Ascending aorta (tissue), 2 donors: Measurements from ENCODE around the gene SH3YL1. TPM values are rescaled to one million over a fixed set of nuclear protein-coding genes. Genes with fewer than 3 reads are reported as not detected.

ENCODE experiments used
- DNase-seq, 2 donors: peaks; one replicate each; pipeline ENCODE4 v3.0.0-alpha.2; 2019; ENCODE audit warnings: low spot score in 2 of 2
- H3K27ac ChIP-seq, 2 donors: fragments of 200-600 bp; sonication (generic); one replicate each; pipeline ENCODE4 v1.5.1; 2016 to 2017; ENCODE audit warnings: mild to moderate bottlenecking in 1 of 2
- H3K27me3 ChIP-seq: fragments of 200-600 bp; sonication (generic); one replicate; pipeline ENCODE4 v1.5.1; 2017
- H3K36me3 ChIP-seq, 2 donors: fragments of 200-600 bp; sonication (generic); one replicate each; pipeline ENCODE4 v1.5.1; 2016
- H3K4me1 ChIP-seq, 2 donors: fragments of 200-600 bp; sonication (generic); one replicate each; pipeline ENCODE4 v1.5.1; 2016 to 2017; ENCODE audit warnings: mild to moderate bottlenecking in 1 of 2
- H3K4me3 ChIP-seq, 2 donors: fragments of 200-600 bp; sonication (generic); one replicate each; pipeline ENCODE4 v1.5.1; 2016 to 2017; ENCODE audit warnings: mild to moderate bottlenecking in 1 of 2
- H3K9me3 ChIP-seq, 2 donors: fragments of 200-600 bp; sonication (generic); one replicate each; pipeline ENCODE4 v1.5.1; 2016
- intact Hi-C: fragments of 100-400 bp; cut with DNase I; formaldehyde crosslinking; loops from one replicate; pipeline ENCODE4 v1.15.1; 2023
- total RNA-seq: library from RNA; depleted of rRNA; stranded (reverse); fragments of >200 nt; gene quantifications from one replicate; pipeline ENCODE4 v1.1.0, GENCODE V29; 2016
- TF ChIP-seq, protein P1 (sequence below), 3 experiments: fragments of 200-600 bp in 2 of 3; fragments of 450-650 bp in 1 of 3; sonication (generic) in 2 of 3; IDR thresholded peaks; one replicate each; pipeline ENCODE4 v1.5.1; 2016 to 2019; ENCODE audit warnings: antibody characterized with exemption in 3 of 3, mild to moderate bottlenecking in 1 of 3, moderate library complexity in 1 of 3

The SH3YL1 gene
- total RNA-seq, 1 donor from 2014 or later = 3.0 TPM

- H3K27me3 ChIP-seq = no peaks in the 10 kb centered on the region
- intact Hi-C loops = loop anchor here (10.0 kb wide), 1 partner anchor 386 kb away; no protein-coding TSS in a partner anchor
- no peak overlapping the region for H3K27ac ChIP-seq
- H3K4me1 ChIP-seq = no peaks in the 10 kb centered on the region
- H3K9me3 ChIP-seq = no peaks in the 10 kb centered on the region
- TF ChIP-seq, protein P1, sequence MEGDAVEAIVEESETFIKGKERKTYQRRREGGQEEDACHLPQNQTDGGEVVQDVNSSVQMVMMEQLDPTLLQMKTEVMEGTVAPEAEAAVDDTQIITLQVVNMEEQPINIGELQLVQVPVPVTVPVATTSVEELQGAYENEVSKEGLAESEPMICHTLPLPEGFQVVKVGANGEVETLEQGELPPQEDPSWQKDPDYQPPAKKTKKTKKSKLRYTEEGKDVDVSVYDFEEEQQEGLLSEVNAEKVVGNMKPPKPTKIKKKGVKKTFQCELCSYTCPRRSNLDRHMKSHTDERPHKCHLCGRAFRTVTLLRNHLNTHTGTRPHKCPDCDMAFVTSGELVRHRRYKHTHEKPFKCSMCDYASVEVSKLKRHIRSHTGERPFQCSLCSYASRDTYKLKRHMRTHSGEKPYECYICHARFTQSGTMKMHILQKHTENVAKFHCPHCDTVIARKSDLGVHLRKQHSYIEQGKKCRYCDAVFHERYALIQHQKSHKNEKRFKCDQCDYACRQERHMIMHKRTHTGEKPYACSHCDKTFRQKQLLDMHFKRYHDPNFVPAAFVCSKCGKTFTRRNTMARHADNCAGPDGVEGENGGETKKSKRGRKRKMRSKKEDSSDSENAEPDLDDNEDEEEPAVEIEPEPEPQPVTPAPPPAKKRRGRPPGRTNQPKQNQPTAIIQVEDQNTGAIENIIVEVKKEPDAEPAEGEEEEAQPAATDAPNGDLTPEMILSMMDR (IDR thresholded peaks at IDR 0.05) = no peak
- peaks cover 2 to 30% of the 10 kb centered on the region in 2 donors for H3K36me3 ChIP-seq
- no peak for DNase-seq
- H3K4me3 ChIP-seq = no peak overlapping the region
Observed at GRCh38 chr2:248724-249123, 15.1 kb downstream of the SH3YL1 start.

- TF ChIP-seq, protein P1 (IDR thresholded peaks at IDR 0.05) = peak; percentile 14 to 55 (median 41)
- Histone ChIP-seq H3K9me3 (no peaks in the 10 kb centered on the region), H3K4me1 (no peaks in the 10 kb centered on the region), H3K4me3 (no peak overlapping the region), H3K27me3 (no peaks in the 10 kb centered on the region), H3K36me3 (peaks cover 9 to 38% of the 10 kb centered on the region in 2 donors), H3K27ac (no peak overlapping the region)
- intact Hi-C loops = loop anchor here (1.0 to 10.0 kb wide), 2 partner anchors 44 to 388 kb away; no protein-coding TSS in a partner anchor
- no peak for DNase-seq
Observed at GRCh38 chr2:246489-247144, 17.2 kb downstream of the SH3YL1 start.

DNA sequence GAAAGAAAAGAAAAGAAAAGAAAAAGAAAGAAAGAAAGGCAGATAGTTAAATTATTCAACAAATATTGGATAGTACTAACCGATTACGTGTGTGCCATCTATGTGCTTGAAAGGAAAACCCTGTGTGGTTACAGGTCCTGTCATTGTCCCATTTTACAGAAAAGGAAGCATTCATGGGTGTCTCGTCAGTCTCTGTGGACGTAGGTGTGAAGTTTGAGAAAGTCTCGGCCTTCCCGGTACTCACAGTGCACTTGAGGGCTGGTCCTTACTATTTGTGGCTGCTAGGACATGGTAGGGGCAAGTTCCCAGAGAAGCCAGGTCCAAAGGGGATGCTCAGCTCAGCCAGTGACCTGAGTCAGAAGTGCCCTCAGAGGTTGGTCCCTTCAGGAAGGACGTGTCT lies 19.3 kb downstream of the SH3YL1 start:
- TF ChIP-seq, protein P1 (IDR thresholded peaks at IDR 0.05) = no peak
- Histone ChIP-seq H3K4me1 (no peaks in the 10 kb centered on the region), H3K27me3 (no peaks in the 10 kb centered on the region), H3K27ac (no peak overlapping the region), H3K4me3 (no peak overlapping the region), H3K36me3 (peaks cover 9 to 42% of the 10 kb centered on the region in 2 donors), H3K9me3 (no peaks in the 10 kb centered on the region)
- intact Hi-C loops = loop anchor here (10.0 kb wide), 1 partner anchor 390 kb away; no protein-coding TSS in a partner anchor
- DNase-seq = no peak

- Histone ChIP-seq H3K4me3 (no peak overlapping the region), H3K27me3 (no peaks in the 10 kb centered on the region), H3K4me1 (no peaks in the 10 kb centered on the region), H3K27ac (no peak overlapping the region), H3K36me3 (peaks cover 9 to 17% of the 10 kb centered on the region in 2 donors), H3K9me3 (no peaks in the 10 kb centered on the region)
- no peak for DNase-seq
- TF ChIP-seq, protein P1 (IDR thresholded peaks at IDR 0.05) = no peak
- intact Hi-C loops = no loop called here
Observed at GRCh38 chr2:238869-239268, 25.0 kb downstream of the SH3YL1 start.

- intact Hi-C loops = no loop called here
- Histone ChIP-seq H3K36me3 (peaks cover 5 to 12% of the 10 kb centered on the region in 2 donors), H3K27ac (no peak overlapping the region)
Observed at GRCh38 chr2:238431-238830, 25.4 kb downstream of the SH3YL1 start.

More at GRCh38 chr2:238431-238830, 25.4 kb downstream of the SH3YL1 start:
- DNase-seq = no peak
- Histone ChIP-seq H3K27me3 (no peaks in the 10 kb centered on the region), H3K9me3 (no peaks in the 10 kb centered on the region), H3K4me3 (no peak overlapping the region), H3K4me1 (no peaks in the 10 kb centered on the region)
- TF ChIP-seq, protein P1 (IDR thresholded peaks at IDR 0.05) = no peak
